GM18508 (cell line): Measurements from ENCODE around the gene QTRT2.

ENCODE experiments used
- ATAC-seq: cut with Tn5 transposase; IDR thresholded peaks from one replicate; pipeline ENCODE4 v1.9.1; 2021; ENCODE audit warnings: moderate number of reproducible peaks; ENCODE audit not compliant: insufficient read depth, unreplicated experiment

QTRT2 gene

GRCh38 chr3:114119776-114120175 lies 63.2 kb downstream of the QTRT2 start:
- no peak for ATAC-seq

GRCh38 chr3:114120211-114120610 lies 63.7 kb downstream of the QTRT2 start:
- no peak for ATAC-seq

DNA sequence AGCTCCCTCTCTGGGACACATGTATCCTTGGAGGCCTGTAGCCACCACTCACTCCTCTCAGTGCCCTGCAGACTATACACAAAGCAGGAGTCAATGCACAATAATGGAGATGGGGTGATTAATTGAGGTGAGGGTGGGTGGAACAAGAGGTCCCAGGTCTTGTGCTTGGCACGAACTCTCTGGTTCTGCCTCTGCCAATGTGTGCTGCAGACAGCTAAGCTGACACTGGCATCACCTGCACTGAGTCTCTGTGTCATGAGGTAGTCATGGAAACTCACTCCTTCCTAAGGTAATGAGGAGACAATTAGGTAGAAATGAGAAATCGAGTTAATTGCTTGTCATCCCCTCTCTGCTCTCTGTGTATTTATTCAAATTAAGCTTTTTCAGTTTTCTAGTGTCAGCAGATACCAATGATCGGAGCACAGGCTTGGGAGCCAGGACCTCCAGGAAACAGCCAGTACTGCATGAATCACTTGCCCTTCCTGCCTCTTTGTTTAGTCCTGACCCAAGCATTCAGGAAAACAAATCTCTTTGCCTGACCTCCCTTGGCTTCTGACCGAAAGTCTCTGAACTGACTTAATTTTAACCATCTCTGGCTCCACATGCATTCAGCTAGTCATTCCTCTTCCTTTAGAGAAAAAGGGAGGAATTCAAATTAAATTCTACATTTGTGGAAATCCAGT lies 65.6 kb downstream of the QTRT2 start:
- no peak for ATAC-seq

DNA sequence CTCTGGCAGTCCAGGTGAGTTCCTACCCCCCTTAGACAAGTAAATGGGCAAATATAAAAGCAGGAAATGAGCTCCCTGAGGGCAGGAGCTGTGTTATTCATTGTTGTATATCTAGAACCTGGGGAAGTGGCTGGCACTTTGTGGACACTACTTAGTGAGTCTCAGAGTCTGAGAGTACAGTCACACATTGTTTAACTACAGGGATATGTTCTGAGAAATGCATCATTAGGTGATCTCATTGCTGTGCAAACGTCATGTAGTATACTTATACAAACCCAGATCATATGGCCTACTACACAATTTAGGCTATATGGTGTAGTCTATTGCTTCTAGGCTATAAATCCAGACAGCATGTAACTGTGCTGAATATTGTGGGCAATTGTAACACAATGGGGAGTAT lies 69.9 kb downstream of the QTRT2 start:
- ATAC-seq: no peak

DNA sequence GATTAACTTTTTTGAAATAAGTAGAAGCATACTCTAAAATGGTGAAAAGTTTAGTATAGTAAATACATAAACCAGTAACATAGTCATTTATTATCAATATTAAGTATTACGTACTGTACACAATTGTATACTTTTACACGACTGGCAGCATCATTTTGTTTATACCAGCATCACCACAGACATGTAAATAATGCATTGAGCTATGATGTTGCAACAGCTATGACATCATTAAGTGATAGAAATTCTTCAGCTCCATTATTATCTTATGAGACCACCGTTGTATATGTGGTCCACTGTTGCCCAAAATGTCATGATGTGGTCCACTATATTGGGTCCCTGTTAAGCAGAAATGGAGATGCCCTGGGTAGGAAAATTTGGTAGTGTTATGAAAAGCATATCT lies 71.0 kb downstream of the QTRT2 start:
- ATAC-seq: no peak

DNA sequence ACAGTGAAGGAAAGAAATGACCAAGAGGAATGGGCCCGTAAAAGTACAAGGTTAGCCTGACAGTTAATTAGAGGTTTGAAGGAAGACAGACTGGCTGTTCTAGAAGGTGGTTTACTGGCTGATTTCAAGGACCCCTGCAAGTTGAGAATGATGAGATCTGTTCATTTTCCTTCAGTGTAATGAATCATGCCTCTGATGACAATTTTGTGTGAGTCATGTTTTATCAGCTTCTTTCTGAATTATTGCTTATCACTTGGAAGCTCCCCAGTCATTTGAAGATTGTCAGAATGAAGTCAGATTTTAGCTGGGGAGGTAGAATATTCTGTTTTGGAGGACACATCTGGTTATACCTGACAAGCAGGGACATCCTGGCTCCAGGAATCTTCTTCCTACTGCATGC lies 71.7 kb downstream of the QTRT2 start:
- ATAC-seq: no peak

DNA sequence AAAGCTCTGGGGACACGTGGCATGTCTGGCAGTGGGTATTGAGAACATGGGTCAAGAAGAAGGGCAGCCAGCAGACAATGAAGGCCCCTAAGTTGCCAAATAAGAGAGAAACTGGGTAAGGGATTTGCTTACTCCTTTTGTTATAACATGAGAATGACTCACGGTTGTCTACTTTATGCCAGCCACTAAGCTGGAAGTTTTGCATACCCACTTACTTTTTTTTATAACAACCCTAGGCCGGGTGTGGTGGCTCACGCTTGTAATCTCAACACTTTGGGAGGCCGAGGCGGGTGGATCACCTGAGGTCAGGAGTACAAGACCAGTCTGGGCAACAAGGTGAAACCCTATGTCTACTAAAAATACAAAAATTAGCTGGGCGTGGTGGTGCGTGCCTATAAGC lies 72.3 kb downstream of the QTRT2 start:
- no peak for ATAC-seq

DNA sequence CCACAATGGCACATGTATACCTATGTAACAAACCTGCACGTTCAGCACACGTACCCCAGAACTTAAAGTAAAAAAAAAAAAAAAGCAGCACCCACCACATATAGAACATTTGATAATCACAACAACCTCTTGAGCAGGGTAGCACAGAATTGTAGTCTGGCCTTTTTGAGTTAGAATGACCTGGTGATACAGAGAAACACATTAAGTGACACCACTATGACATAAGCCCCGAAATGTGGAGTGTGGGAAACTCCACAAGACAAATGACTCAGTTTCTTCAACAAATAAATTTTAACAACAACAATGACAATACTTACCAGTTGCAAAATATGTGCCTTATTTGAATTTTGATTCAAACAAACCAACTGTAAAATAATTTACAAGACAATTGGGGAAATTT lies 76.0 kb downstream of the QTRT2 start:
- ATAC-seq: no peak

DNA sequence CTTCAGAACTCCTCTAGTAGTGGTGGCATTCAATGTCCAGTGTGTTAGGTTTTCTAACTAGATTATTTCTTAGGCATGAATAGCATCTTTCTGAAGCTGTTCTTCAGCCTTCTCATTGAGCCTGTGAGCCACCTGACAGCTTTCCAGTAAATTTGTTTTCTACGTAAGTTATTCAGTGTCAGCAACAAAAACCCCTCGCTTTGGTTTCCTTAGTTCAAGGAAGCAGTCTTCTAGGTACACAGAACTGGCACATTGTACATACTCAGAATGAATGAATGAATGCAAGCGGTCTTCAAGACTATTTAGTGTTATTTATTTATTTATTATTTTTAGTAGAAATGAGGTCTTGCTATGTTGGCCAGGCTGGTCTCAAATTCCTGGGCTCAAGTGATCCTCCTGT lies 77.4 kb downstream of the QTRT2 start:
- ATAC-seq: no peak
